Skeletal muscle tissue (tissue), 4 donors: ENCODE results near the gene TRIO. TPM values are rescaled to one million over a fixed set of nuclear protein-coding genes. Genes with fewer than 3 reads are reported as not detected.
"Not testable (repeated sequence)": the region's sequence is repeated elsewhere in the genome, so short reads cannot be mapped to it uniquely, and the experiment has no call there.

ENCODE experiments used
- H3K27ac ChIP-seq: one replicate; pipeline ENCODE4 v1.7.0; 2013; ENCODE audit warnings: mild to moderate bottlenecking, low read depth, low read length, inconsistent platforms
- H3K27me3 ChIP-seq, 3 donors: one replicate each; pipeline ENCODE4 v1.7.0; 2013; ENCODE audit warnings: low read length in 3 of 3; ENCODE audit not compliant: control insufficient read depth in 3 of 3, insufficient read depth in 3 of 3
- H3K36me3 ChIP-seq, 3 donors: one replicate each; pipeline ENCODE4 v1.7.0; 2013; ENCODE audit warnings: low read length in 3 of 3; ENCODE audit not compliant: control insufficient read depth in 3 of 3, insufficient read depth in 3 of 3
- H3K4me1 ChIP-seq, 3 donors: one replicate each; pipeline ENCODE4 v1.7.0; 2013; ENCODE audit warnings: low read length in 3 of 3, mild to moderate bottlenecking in 3 of 3; ENCODE audit not compliant: control insufficient read depth in 3 of 3, insufficient read depth in 3 of 3
- H3K4me3 ChIP-seq, 3 donors: one replicate each; pipeline ENCODE4 v1.7.0; 2013; ENCODE audit warnings: low read length in 3 of 3
- H3K9ac ChIP-seq, 3 donors: one replicate each; pipeline ENCODE4 v1.7.0; 2013; ENCODE audit warnings: low read length in 3 of 3, mild to moderate bottlenecking in 3 of 3, moderate library complexity in 2 of 3, low read depth in 1 of 3
- H3K9me3 ChIP-seq, 3 donors: one replicate each; pipeline ENCODE4 v1.7.0; 2013; ENCODE audit warnings: low read length in 3 of 3; ENCODE audit not compliant: control insufficient read depth in 3 of 3
- total RNA-seq: library from RNA; depleted of rRNA; stranded (reverse); fragments of >200 nt; gene quantifications from one replicate; pipeline ENCODE4 v1.2.3, GENCODE V29; 2014
- donor health status: Osteomylitis.

TRIO gene
- total RNA-seq, 1 donor from 2014 or later, result 200 TPM

GRCh38 chr5:14432931-14433589, 289.9 kb downstream of the TRIO start:
- Histone ChIP-seq H3K27me3 (no peaks in the 10 kb centered on the region), H3K27ac (no peak overlapping the region), H3K9ac (no peak overlapping the region), H3K36me3 (no peaks in the 10 kb centered on the region), H3K4me3 (no peak overlapping the region), H3K9me3 (no peaks in the 10 kb centered on the region), H3K4me1 (peaks cover 6 to 15% (median 11%) of the 10 kb centered on the region in 3 donors)

DNA sequence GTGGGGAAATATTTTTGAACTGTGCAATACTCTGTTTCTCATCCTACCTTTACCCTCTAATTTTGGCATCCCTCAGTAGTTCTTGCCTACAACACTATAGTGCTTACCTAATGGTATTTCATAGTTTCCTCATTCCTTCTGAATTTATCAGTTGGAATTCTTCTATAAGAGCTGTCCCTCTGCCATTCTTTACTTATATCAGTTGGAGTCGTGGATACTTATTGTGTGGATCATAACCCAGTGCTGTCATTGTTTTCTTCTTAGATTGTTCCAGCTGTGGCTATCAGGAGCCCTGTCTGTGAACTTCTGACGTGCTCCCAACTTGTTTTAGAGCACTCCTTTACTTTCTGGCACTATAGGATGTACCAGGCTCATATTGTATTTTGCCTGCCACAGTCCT, 292.3 kb downstream of the TRIO start:
- H3K27ac ChIP-seq, result no peak overlapping the region
- H3K9me3 ChIP-seq, result no peaks in the 10 kb centered on the region
- H3K27me3 ChIP-seq, result no peaks in the 10 kb centered on the region
- H3K4me1 ChIP-seq, result peaks cover 9 to 17% (median 9%) of the 10 kb centered on the region in 3 donors
- no peak overlapping the region for H3K9ac ChIP-seq
- no peak overlapping the region for H3K4me3 ChIP-seq
- no peaks in the 10 kb centered on the region for H3K36me3 ChIP-seq

- peaks cover 13 to 18% (median 15%) of the 10 kb centered on the region in 3 donors for H3K4me1 ChIP-seq
- not testable (repeated sequence) for H3K4me3 ChIP-seq, H3K36me3 ChIP-seq, H3K27ac ChIP-seq, H3K9me3 ChIP-seq, H3K27me3 ChIP-seq, H3K9ac ChIP-seq
Observed at GRCh38 chr5:14436122-14436521, 293.0 kb downstream of the TRIO start.

GRCh38 chr5:14436801-14437542, 293.8 kb downstream of the TRIO start:
- Histone ChIP-seq H3K9ac (no peak overlapping the region), H3K27me3 (no peaks in the 10 kb centered on the region), H3K27ac (no peak overlapping the region), H3K9me3 (no peaks in the 10 kb centered on the region), H3K4me3 (no peak overlapping the region), H3K36me3 (peaks cover 0 to 1% (median 0%) of the 10 kb centered on the region in 3 donors), H3K4me1 (peaks cover 13 to 16% (median 15%) of the 10 kb centered on the region in 3 donors)

GRCh38 chr5:14438195-14438606, 295.1 kb downstream of the TRIO start:
- Histone ChIP-seq H3K9me3 (no peaks in the 10 kb centered on the region), H3K4me3 (no peak overlapping the region), H3K27me3 (no peaks in the 10 kb centered on the region), H3K27ac (no peak overlapping the region), H3K4me1 (peaks cover 9 to 12% (median 11%) of the 10 kb centered on the region in 3 donors), H3K36me3 (peaks cover 0 to 2% (median 0%) of the 10 kb centered on the region in 3 donors), H3K9ac (no peak overlapping the region)

DNA sequence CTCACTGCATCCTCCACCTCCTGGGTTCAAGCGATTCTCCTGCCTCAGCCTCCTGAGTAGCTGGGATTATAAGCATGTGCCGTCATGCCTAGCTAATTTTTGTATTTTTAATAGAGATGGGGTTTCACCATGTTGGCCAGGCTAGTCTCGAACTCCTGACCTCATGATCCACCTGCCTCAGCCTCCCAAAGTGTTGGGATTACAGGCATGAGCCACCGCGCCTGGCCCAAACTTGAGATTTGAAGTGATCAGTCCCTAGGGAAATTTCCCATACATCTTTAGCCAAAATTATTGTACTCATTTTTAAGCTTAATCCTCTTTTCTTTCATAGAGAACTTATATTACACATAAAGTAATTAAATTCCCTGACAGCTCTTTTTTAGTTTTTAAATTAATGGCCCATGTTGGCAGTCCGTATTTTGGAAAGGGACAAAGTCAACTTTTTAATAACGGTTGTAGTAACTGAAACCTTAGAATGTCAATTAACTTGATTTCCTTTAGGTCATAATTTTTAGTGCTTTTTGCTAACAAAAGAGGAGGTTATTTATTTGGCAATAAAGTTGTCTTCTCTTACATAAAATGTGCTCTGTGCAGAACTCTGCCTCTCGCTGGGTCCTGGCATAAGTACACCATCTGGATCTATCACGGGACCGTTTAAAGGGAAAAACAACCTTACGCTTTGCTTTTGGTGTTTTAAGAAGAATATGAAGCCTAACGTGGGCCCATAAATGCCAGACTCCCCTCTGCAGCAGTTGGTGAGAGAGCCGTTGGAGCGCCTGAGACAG, 296.1 kb downstream of the TRIO start:
- H3K27ac ChIP-seq, result no peak overlapping the region
- H3K27me3 ChIP-seq, result no peaks in the 10 kb centered on the region
- H3K36me3 ChIP-seq, result peaks cover 0 to 2% (median 0%) of the 10 kb centered on the region in 3 donors
- H3K9ac ChIP-seq, result no peak overlapping the region
- no peak overlapping the region for H3K4me3 ChIP-seq
- no peaks in the 10 kb centered on the region for H3K9me3 ChIP-seq
- H3K4me1 ChIP-seq, result peaks cover 9 to 12% (median 11%) of the 10 kb centered on the region in 3 donors

DNA sequence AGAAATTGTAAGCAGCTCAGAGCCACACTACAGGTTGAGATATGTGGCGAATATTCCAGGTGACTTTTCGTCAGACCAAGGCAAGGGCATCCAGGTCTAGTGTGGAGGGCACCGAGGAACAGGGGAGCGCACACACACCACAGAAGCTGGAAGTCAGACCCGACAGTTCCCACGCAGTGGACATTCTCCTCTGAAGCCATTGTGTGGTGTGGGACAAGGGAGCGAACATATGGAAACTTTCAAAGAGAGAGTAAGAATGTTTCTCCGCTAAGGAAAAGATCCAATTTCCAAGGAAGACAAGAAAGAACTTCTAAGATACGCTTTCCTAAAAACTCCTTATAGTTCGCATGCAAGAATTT, 297.1 kb downstream of the TRIO start:
- no peaks in the 10 kb centered on the region for H3K9me3 ChIP-seq
- no peaks in the 10 kb centered on the region for H3K27me3 ChIP-seq
- H3K9ac ChIP-seq, result peak overlapping the region; percentile 42 to 82 (median 81)
- peak overlapping the region; percentile 80 to 86 (median 85) for H3K4me3 ChIP-seq
- H3K27ac ChIP-seq, result peak overlapping the region; percentile 71
- peaks cover 0 to 2% (median 0%) of the 10 kb centered on the region in 3 donors for H3K36me3 ChIP-seq
- H3K4me1 ChIP-seq, result peaks cover 9 to 12% (median 11%) of the 10 kb centered on the region in 3 donors

DNA sequence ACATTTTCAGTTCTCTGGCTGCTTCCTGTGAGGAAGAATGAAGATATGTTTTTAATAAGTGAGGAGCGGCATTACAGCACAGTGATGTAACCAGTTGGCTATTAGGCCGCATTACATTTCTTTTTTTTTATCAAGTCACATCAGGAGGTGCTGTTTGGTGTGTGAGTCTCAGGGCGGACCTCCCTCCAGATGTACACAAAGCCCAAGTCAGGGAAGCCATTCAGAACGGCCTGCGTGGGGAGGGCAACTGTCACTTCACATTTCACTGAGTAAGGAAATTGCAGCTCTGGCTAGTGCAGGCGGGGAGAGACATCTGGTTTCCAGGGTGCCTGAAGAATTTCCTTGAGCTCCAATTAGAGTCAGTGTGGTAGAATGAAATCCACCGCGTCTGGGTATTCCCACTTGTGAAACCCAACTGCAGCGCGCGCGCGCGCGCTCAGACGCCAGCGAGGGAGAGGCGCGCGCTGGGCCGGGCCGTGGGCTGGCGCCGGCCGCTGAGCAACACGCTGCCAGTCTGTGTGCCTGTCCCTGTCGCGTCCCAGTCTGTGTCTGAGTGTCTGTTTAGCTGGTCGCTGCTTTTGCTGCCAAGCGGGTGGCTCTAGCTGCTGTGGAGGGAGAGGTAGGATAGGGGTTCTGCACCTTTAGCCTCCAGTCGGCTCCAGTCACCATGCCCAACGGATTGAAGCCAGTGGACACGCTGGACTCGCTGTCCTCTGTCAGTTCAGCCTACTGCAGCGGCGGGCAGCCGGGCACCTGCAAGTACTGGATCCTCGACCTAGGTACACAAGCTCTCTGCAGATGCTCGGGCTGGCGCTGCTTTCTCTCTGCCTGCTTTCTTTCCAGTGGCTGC, 297.7 kb downstream of the TRIO start:
- Histone ChIP-seq H3K36me3 (peaks cover 0 to 2% (median 0%) of the 10 kb centered on the region in 3 donors), H3K9ac (peak overlapping the region; percentile 67 to 82 (median 81)), H3K27ac (peak overlapping the region; percentile 71), H3K9me3 (no peaks in the 10 kb centered on the region), H3K4me3 (peak overlapping the region; percentile 80 to 86 (median 85)), H3K27me3 (no peaks in the 10 kb centered on the region), H3K4me1 (peaks cover 9 to 16% (median 11%) of the 10 kb centered on the region in 3 donors)

DNA sequence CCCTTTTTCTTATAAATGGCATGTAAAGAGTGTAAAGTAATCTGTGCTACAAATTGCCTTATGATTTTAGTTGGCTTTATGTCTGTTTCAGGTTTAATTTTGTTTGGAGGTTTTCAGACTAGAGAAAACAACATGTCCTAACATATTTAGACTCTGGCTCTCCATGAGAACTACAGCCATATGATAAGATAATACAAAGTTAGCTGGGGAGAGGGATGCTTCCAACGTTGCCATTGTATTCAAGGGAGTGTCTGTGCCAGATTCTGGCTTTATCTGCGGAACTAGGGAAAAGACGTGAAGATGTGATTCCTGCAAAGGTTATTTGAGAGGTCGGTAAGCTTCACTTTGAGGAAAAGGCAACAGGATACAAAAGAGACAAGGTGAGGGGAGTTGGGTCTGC, 298.5 kb downstream of the TRIO start:
- H3K9me3 ChIP-seq, result no peaks in the 10 kb centered on the region
- peak overlapping the region; percentile 52 to 86 (median 80) for H3K4me3 ChIP-seq
- H3K36me3 ChIP-seq, result peaks cover 0 to 2% (median 0%) of the 10 kb centered on the region in 3 donors
- H3K4me1 ChIP-seq, result peaks cover 9 to 17% (median 11%) of the 10 kb centered on the region in 3 donors
- H3K27ac ChIP-seq, result no peak overlapping the region
- no peaks in the 10 kb centered on the region for H3K27me3 ChIP-seq
- peak overlapping the region in 2 of 3 donors; percentile 81 to 82 for H3K9ac ChIP-seq
